Caco-2 (cell line): Measurements from ENCODE around the gene ARHGEF1. TPM values are rescaled to one million over a fixed set of nuclear protein-coding genes. Genes with fewer than 3 reads are reported as not detected.

Experiments
- BruUV-seq: library from RNA; stranded (reverse); fragments of 400-500 nt; replicated peaks from 2 replicates; lab custom pipeline; 2021; lab: Mats Ljungman, UMichigan
- CTCF ChIA-PET: fragments of 300-600 bp; sonication (Branson Sonifier 250); formaldehyde crosslinking; loops from one replicate; lab custom pipeline; 2022; ENCODE audit warnings: antibody characterized with exemption; lab: Charles Lee
- POLR2A ChIA-PET: fragments of 300-600 bp; sonication (Branson Sonifier 250); formaldehyde crosslinking; loops from one replicate; lab custom pipeline; 2022; ENCODE audit warnings: antibody characterized with exemption; lab: Charles Lee
- DNase-seq, 2 experiments: peaks; one replicate each; pipeline versions ENCODE4 v3.0.0 to v3.0.0-alpha.2; 2020 to 2022
- H3K27me3 ChIP-seq: replicated peaks from 2 replicates; pipeline ENCODE4 v1.6.0; 2011; ENCODE audit warnings: low read length; ENCODE audit not compliant: control insufficient read depth, insufficient read depth
- H3K36me3 ChIP-seq: 2 replicates; pipeline ENCODE4 v1.5.1; 2011; ENCODE audit warnings: low read length; ENCODE audit not compliant: control insufficient read depth, insufficient read depth
- H3K4me1 ChIP-seq: fragments of 250-450 bp; sonication (Bioruptor Pico); 2 replicates; pipeline ENCODE4 v1.5.1; 2020; ENCODE audit warnings: mild to moderate bottlenecking
- H3K4me3 ChIP-seq: 2 replicates; pipeline ENCODE4 v1.5.1; 2011; ENCODE audit warnings: low read depth, mild to moderate bottlenecking, control low read depth, low read length
- H3K9me3 ChIP-seq: fragments of 250-450 bp; sonication (Bioruptor Pico); 2 replicates; pipeline ENCODE4 v1.5.1; 2020; ENCODE audit warnings: mild to moderate bottlenecking, moderate library complexity
- H3K27ac Mint-ChIP-seq: one replicate; pipeline ENCODE4 v1.8.0; 2022; ENCODE audit warnings: mixed read lengths; ENCODE audit not compliant: unreplicated experiment
- H3K27me3 Mint-ChIP-seq: one replicate; pipeline ENCODE4 v1.8.0; 2022; ENCODE audit warnings: mixed read lengths; ENCODE audit not compliant: insufficient read depth, unreplicated experiment
- H3K36me3 Mint-ChIP-seq: one replicate; pipeline ENCODE4 v1.8.0; 2022; ENCODE audit warnings: mild to moderate bottlenecking, mixed read lengths; ENCODE audit not compliant: insufficient read depth, unreplicated experiment
- H3K4me1 Mint-ChIP-seq: one replicate; pipeline ENCODE4 v1.8.0; 2022; ENCODE audit warnings: low read depth, mixed read lengths; ENCODE audit not compliant: unreplicated experiment
- H3K4me3 Mint-ChIP-seq: one replicate; pipeline ENCODE4 v1.8.0; 2022; ENCODE audit warnings: mild to moderate bottlenecking, moderate library complexity, mixed read lengths; ENCODE audit not compliant: unreplicated experiment
- H3K9me3 Mint-ChIP-seq: one replicate; pipeline ENCODE4 v1.8.0; 2022; ENCODE audit warnings: mixed read lengths; ENCODE audit not compliant: unreplicated experiment
- CTCF ChIP-seq, 2 experiments: fragments of 200-600 bp in 1 of 2; IDR thresholded peaks; 1 replicate in 1 of 2; 2 replicates in 1 of 2; pipeline versions ENCODE4 v1.5.1 to v1.8.0; 2011 to 2022; ENCODE audit warnings: antibody characterized with exemption in 1 of 2, control low read depth in 1 of 2, inconsistent platforms in 1 of 2, low read depth in 1 of 2, low read length in 1 of 2, mild to moderate bottlenecking in 1 of 2, moderate library complexity in 1 of 2; ENCODE audit not compliant: insufficient read depth in 1 of 2, severe bottlenecking in 1 of 2, unreplicated experiment in 1 of 2
- intact Hi-C: fragments of 100-400 bp; cut with micrococcal nuclease; formaldehyde crosslinking; loops from one replicate; pipeline ENCODE4 v1.10.0; 2022; ENCODE audit not compliant: unreplicated experiment
- total RNA-seq: library from RNA; stranded (reverse); gene quantifications from 2 replicates; pipeline ENCODE4 v1.2.3, GENCODE V29; 2022

The ARHGEF1 gene
- total RNA-seq, 1 experiment from 2014 or later: 63.5 TPM

- no TSS peak for BruUV-seq
- no peaks in the 10 kb centered on the region for H3K9me3 Mint-ChIP-seq
These were observed 20.5 kb upstream of the ARHGEF1 start for GRCh38 chr19:41862445-41862986.

GRCh38 chr19:41863209-41863931 is 19.6 kb upstream of the ARHGEF1 start:
- CTCF ChIA-PET: interaction anchor here (1.4 kb wide), 1 partner anchor 10 kb away, joined by 3 read pairs; no protein-coding TSS in a partner anchor
- Histone ChIP-seq H3K9me3 (no peaks in the 10 kb centered on the region), H3K27me3 (no peaks in the 10 kb centered on the region), H3K4me1 (peaks cover 23% of the 10 kb centered on the region), H3K36me3 (peaks cover 26% of the 10 kb centered on the region), H3K4me3 (no peak overlapping the region)
- intact Hi-C loops: no loop called here
- Mint-ChIP-seq H3K27me3 (no peaks in the 10 kb centered on the region), H3K9me3 (no peaks in the 10 kb centered on the region), H3K4me1 (peaks cover 14% of the 10 kb centered on the region), H3K4me3 (peak overlapping the region; percentile 84), H3K27ac (no peak overlapping the region), H3K36me3 (peaks cover 89% of the 10 kb centered on the region)
- POLR2A ChIA-PET: no interaction called here
- no peak for DNase-seq
- no TSS peak for BruUV-seq
- TF ChIP-seq CTCF (IDR thresholded peaks at IDR 0.05; ENCODE audit: insufficient read depth in 1 of 2, low read depth in 1 of 2, low read length in 1 of 2, severe bottlenecking in 1 of 2, unreplicated experiment in 1 of 2): no peak

More at GRCh38 chr19:41862445-41862986, 20.5 kb upstream of the ARHGEF1 start:
- H3K4me1 ChIP-seq: peaks cover 18% of the 10 kb centered on the region
- TF ChIP-seq CTCF (IDR thresholded peaks at IDR 0.05; ENCODE audit: insufficient read depth in 1 of 2, low read depth in 1 of 2, low read length in 1 of 2, severe bottlenecking in 1 of 2, unreplicated experiment in 1 of 2): no peak
- intact Hi-C loops: no loop called here
- no peak overlapping the region for H3K27ac Mint-ChIP-seq
- no peak overlapping the region for H3K4me3 ChIP-seq
- CTCF ChIA-PET: no interaction called here
- POLR2A ChIA-PET: no interaction called here
- H3K27me3 Mint-ChIP-seq: no peaks in the 10 kb centered on the region
- H3K9me3 ChIP-seq: no peaks in the 10 kb centered on the region
- peaks cover 5% of the 10 kb centered on the region for H3K4me1 Mint-ChIP-seq
- H3K36me3 ChIP-seq: peaks cover 25% of the 10 kb centered on the region
- H3K27me3 ChIP-seq: no peaks in the 10 kb centered on the region
- DNase-seq: no peak
- H3K36me3 Mint-ChIP-seq: peaks cover 80% of the 10 kb centered on the region
- H3K4me3 Mint-ChIP-seq: peak overlapping the region; percentile 84

GRCh38 chr19:41864374-41864773 is 18.6 kb upstream of the ARHGEF1 start:
- no TSS peak for BruUV-seq
- TF ChIP-seq CTCF (IDR thresholded peaks at IDR 0.05; ENCODE audit: insufficient read depth in 1 of 2, low read depth in 1 of 2, low read length in 1 of 2, severe bottlenecking in 1 of 2, unreplicated experiment in 1 of 2): no peak
- H3K36me3 Mint-ChIP-seq: peaks cover 99% of the 10 kb centered on the region
- peak in 1 of 2 experiments; percentile 35 for DNase-seq
- H3K4me3 Mint-ChIP-seq: peak overlapping the region; percentile 20
- no peaks in the 10 kb centered on the region for H3K9me3 Mint-ChIP-seq
- peaks cover 26% of the 10 kb centered on the region for H3K4me1 ChIP-seq
- H3K4me1 Mint-ChIP-seq: peaks cover 14% of the 10 kb centered on the region
- H3K27me3 Mint-ChIP-seq: no peaks in the 10 kb centered on the region
- H3K36me3 ChIP-seq: peaks cover 28% of the 10 kb centered on the region
- H3K27ac Mint-ChIP-seq: peak overlapping the region; percentile 74
- no peaks in the 10 kb centered on the region for H3K27me3 ChIP-seq
- H3K4me3 ChIP-seq: no peak overlapping the region
- ChIA-PET POLR2A (interaction anchor here (0.8 kb wide), 1 partner anchor 9 kb away, joined by 3 read pairs; no protein-coding TSS in a partner anchor), CTCF (interaction anchor here (1.4 kb wide), 1 partner anchor 9 kb away, joined by 3 read pairs; no protein-coding TSS in a partner anchor)
- H3K9me3 ChIP-seq: no peaks in the 10 kb centered on the region
- intact Hi-C loops: no loop called here
